CD4-positive, alpha-beta T cell (primary cell): ENCODE measurements around the gene SAMD4A. TPM values are rescaled to one million over a fixed set of nuclear protein-coding genes. Genes with fewer than 3 reads are reported as not detected.

Experiments
- ATAC-seq: fragments of 200-7000 bp; cut with Tn5 transposase; one replicate; pipeline ENCODE4 v1.10.0; 2022; ENCODE audit warnings: mild to moderate bottlenecking; ENCODE audit not compliant: poor library complexity
- CTCF ChIA-PET: fragments of 350-600 bp; sonication (Branson Sonifier 250); formaldehyde crosslinking; loops from one replicate; lab custom pipeline; 2021; ENCODE audit warnings: antibody characterized with exemption, inconsistent platforms; lab: Charles Lee
- POLR2A ChIA-PET: fragments of 350-600 bp; sonication (Branson Sonifier 250); formaldehyde crosslinking; loops from one replicate; lab custom pipeline; 2021; ENCODE audit warnings: antibody characterized with exemption, inconsistent platforms; lab: Charles Lee
- DNase-seq, 14 experiments: peaks; one replicate each; pipeline ENCODE4 v3.0.0-alpha.2; 2013 to 2020; ENCODE audit warnings: mixed read lengths in 2 of 14
- H3K27ac ChIP-seq, 2 donors: one replicate each; pipeline versions ENCODE4 v1.5.1 to v1.7.0; 2013; ENCODE audit warnings: low read length in 2 of 2, low read depth in 1 of 2, mild to moderate bottlenecking in 1 of 2
- H3K27me3 ChIP-seq, 2 experiments: 1 replicate in 1 of 2; 2 replicates in 1 of 2; pipeline versions ENCODE4 v1.6.1 to v1.7.0; 2013; ENCODE audit warnings: low read length in 2 of 2, control low read depth in 1 of 2, mild to moderate bottlenecking in 1 of 2, moderate library complexity in 1 of 2; ENCODE audit not compliant: insufficient read depth in 2 of 2, control insufficient read depth in 1 of 2
- H3K36me3 ChIP-seq: one replicate; pipeline ENCODE4 v1.6.1; 2013; ENCODE audit warnings: low read length, control low read depth; ENCODE audit not compliant: insufficient read depth
- H3K4me1 ChIP-seq: one replicate; pipeline ENCODE4 v1.6.1; 2013; ENCODE audit warnings: low read length, control low read depth; ENCODE audit not compliant: insufficient read depth
- H3K4me3 ChIP-seq: one replicate; pipeline ENCODE4 v1.5.1; 2013; ENCODE audit warnings: mild to moderate bottlenecking, low read length, moderate library complexity
- H3K9me3 ChIP-seq, 2 experiments: 1 replicate in 1 of 2; 2 replicates in 1 of 2; pipeline versions ENCODE4 v1.6.1 to v1.7.0; 2013; ENCODE audit warnings: low read length in 2 of 2, mild to moderate bottlenecking in 2 of 2, control low read depth in 1 of 2, moderate library complexity in 1 of 2; ENCODE audit not compliant: control insufficient read depth in 1 of 2, insufficient read depth in 1 of 2
- H3K27ac Mint-ChIP-seq: one replicate; pipeline ENCODE4 v1.8.0; 2020; ENCODE audit warnings: mixed read lengths
- H3K27me3 Mint-ChIP-seq: one replicate; pipeline ENCODE4 v1.8.0; 2021; ENCODE audit warnings: mixed read lengths
- H3K36me3 Mint-ChIP-seq: one replicate; pipeline ENCODE4 v1.8.0; 2021; ENCODE audit warnings: low read depth, mixed read lengths
- H3K4me1 Mint-ChIP-seq: one replicate; pipeline ENCODE4 v1.8.0; 2021; ENCODE audit warnings: low read depth, mixed read lengths
- H3K4me3 Mint-ChIP-seq: one replicate; pipeline ENCODE4 v1.8.0; 2020; ENCODE audit warnings: mild to moderate bottlenecking, mixed read lengths
- H3K9me3 Mint-ChIP-seq: one replicate; pipeline ENCODE4 v1.8.0; 2020; ENCODE audit warnings: mixed read lengths
- intact Hi-C, 2 experiments: fragments of 100-400 bp; cut with DNase I in 1 of 2; cut with micrococcal nuclease in 1 of 2; formaldehyde crosslinking; loops; one replicate each; pipeline versions ENCODE4 v1.15.1 to v1.9.0; 2023 to 2025; cut with DNase I, micrococcal nuclease
- total RNA-seq, 174 experiments: library from RNA in 2 of 174; stranded (reverse) in 2 of 174; gene quantifications; one replicate each; pipeline ENCODE4 v1.2.3 and lab custom pipeline; 2021 to 2026
- TF ChIP-seq, protein P1 (sequence below): fragments of 200-600 bp; IDR thresholded peaks from one replicate; pipeline ENCODE4 v1.8.0; 2022; ENCODE audit warnings: antibody characterized with exemption, mild to moderate bottlenecking

SAMD4A gene
- total RNA-seq, 2 experiments from 2014 or later: 1.9 to 2.3 TPM

DNA sequence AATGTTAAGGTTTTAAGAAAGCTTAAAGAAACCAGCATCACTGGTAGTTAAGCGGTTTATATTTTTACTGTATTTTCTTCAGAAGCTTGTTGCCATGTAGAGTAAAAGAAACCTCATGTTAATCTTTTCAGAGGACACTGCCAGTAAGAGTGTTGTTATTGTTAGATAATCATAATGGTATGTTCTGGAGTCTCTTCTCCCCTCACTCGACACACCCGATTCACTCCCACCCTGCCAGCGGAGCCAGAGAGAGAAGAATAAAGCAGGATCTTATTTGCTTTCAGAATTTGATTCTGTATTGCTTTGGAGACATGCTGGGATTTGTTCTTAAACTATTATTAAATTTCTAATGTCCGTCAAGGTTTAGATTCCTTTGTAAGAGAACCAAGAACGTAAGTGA, 113.7 kb downstream of the SAMD4A start:
- Histone ChIP-seq H3K4me1 (no peaks in the 10 kb centered on the region), H3K4me3 (no peak overlapping the region), H3K9me3 (no peaks in the 10 kb centered on the region), H3K27me3 (no peaks in the 10 kb centered on the region), H3K36me3 (no peaks in the 10 kb centered on the region), H3K27ac (no peak overlapping the region)
- Mint-ChIP-seq H3K27ac (no peak overlapping the region), H3K4me3 (no peak overlapping the region), H3K4me1 (no peaks in the 10 kb centered on the region), H3K27me3 (peaks cover 5% of the 10 kb centered on the region), H3K36me3 (no peaks in the 10 kb centered on the region), H3K9me3 (no peaks in the 10 kb centered on the region)
- TF ChIP-seq, protein P1, sequence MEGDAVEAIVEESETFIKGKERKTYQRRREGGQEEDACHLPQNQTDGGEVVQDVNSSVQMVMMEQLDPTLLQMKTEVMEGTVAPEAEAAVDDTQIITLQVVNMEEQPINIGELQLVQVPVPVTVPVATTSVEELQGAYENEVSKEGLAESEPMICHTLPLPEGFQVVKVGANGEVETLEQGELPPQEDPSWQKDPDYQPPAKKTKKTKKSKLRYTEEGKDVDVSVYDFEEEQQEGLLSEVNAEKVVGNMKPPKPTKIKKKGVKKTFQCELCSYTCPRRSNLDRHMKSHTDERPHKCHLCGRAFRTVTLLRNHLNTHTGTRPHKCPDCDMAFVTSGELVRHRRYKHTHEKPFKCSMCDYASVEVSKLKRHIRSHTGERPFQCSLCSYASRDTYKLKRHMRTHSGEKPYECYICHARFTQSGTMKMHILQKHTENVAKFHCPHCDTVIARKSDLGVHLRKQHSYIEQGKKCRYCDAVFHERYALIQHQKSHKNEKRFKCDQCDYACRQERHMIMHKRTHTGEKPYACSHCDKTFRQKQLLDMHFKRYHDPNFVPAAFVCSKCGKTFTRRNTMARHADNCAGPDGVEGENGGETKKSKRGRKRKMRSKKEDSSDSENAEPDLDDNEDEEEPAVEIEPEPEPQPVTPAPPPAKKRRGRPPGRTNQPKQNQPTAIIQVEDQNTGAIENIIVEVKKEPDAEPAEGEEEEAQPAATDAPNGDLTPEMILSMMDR: no peak
- intact Hi-C loops: no loop called here
- ATAC-seq (no peak), DNase-seq (no peak)
- POLR2A ChIA-PET: no interaction called here
- CTCF ChIA-PET: no interaction called here

DNA sequence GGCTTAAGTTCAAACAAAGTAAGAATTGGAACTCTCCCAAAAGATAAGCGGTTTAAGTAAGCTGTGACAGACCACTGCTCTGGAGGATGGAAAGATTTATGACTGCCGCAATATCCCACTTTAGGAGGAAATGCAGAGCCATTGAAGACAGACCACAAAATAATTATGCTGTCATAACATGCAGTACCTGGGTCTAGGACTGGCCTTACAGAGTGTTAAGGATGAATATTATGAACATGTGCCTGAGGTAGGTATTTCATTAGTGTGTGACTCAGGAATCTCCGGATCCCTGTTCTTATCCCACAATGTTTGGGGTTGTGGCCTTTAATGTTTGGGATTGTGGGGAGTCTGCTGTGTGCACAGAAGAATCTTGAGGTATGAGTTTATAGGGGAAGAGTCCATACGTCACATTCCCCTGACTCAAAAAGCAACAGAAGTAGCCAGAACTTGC, 114.9 kb downstream of the SAMD4A start:
- Histone ChIP-seq H3K9me3 (no peaks in the 10 kb centered on the region), H3K27me3 (no peaks in the 10 kb centered on the region), H3K4me1 (no peaks in the 10 kb centered on the region), H3K36me3 (no peaks in the 10 kb centered on the region), H3K4me3 (no peak overlapping the region), H3K27ac (no peak overlapping the region)
- POLR2A ChIA-PET: no interaction called here
- no peaks in the 10 kb centered on the region for H3K4me1 Mint-ChIP-seq
- CTCF ChIA-PET: no interaction called here
- DNase-seq: no peak
- no peak overlapping the region for H3K27ac Mint-ChIP-seq
- TF ChIP-seq, protein P1: no peak
- no peaks in the 10 kb centered on the region for H3K36me3 Mint-ChIP-seq
- H3K27me3 Mint-ChIP-seq: no peaks in the 10 kb centered on the region
- H3K9me3 Mint-ChIP-seq: no peaks in the 10 kb centered on the region
- intact Hi-C loops: no loop called here
- no peak overlapping the region for H3K4me3 Mint-ChIP-seq
- no peak for ATAC-seq

DNA sequence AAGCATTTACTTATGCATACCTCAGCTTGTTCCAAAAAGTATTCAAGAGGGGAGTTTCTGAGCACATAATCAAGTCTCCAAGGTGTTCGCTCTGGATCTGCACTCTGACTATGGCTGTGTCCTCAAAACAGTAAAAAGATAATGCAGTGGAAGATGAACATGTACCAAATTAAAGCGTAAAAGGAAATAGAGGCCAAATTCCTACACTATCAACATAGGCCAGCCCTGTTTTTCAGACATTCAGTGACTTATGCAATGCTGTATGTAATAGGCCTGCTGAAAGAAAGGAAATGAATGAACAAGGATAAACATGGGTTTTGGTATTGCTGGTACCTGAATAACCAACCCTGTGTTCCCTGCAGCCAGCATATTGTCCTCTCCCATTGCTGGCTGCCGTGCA, 115.7 kb downstream of the SAMD4A start:
- POLR2A ChIA-PET: no interaction called here
- Histone ChIP-seq H3K27ac (no peak overlapping the region), H3K4me3 (no peak overlapping the region), H3K9me3 (no peaks in the 10 kb centered on the region), H3K36me3 (no peaks in the 10 kb centered on the region), H3K27me3 (no peaks in the 10 kb centered on the region), H3K4me1 (no peaks in the 10 kb centered on the region)
- Mint-ChIP-seq H3K9me3 (no peaks in the 10 kb centered on the region), H3K27ac (no peak overlapping the region), H3K4me1 (no peaks in the 10 kb centered on the region), H3K4me3 (no peak overlapping the region), H3K27me3 (no peaks in the 10 kb centered on the region), H3K36me3 (no peaks in the 10 kb centered on the region)
- CTCF ChIA-PET: no interaction called here
- intact Hi-C loops: no loop called here
- DNase-seq (no peak), ATAC-seq (no peak)
- TF ChIP-seq, protein P1: no peak
